GM21717 (cell line): ENCODE data around the gene CDK14.
A peak's percentile ranks its signal among the peaks of the same experiment; 100 is the strongest.
"Not testable (repeated sequence)": the region's sequence is repeated elsewhere in the genome, so short reads cannot be mapped to it uniquely, and the experiment has no call there.

Experiments
- ATAC-seq: cut with Tn5 transposase; IDR thresholded peaks from one replicate; pipeline ENCODE4 v1.9.1; 2021; ENCODE audit warnings: mild to moderate bottlenecking, moderate library complexity; ENCODE audit not compliant: unreplicated experiment

The CDK14 gene

GRCh38 chr7:90877201-90877600, 281.1 kb downstream of the CDK14 start:
- peak; percentile 55 for ATAC-seq

GRCh38 chr7:90879924-90880323, 283.8 kb downstream of the CDK14 start:
- no peak for ATAC-seq

- ATAC-seq: no peak
These were observed 290.3 kb downstream of the CDK14 start for GRCh38 chr7:90886416-90886815.

GRCh38 chr7:90889210-90889609, 293.1 kb downstream of the CDK14 start:
- ATAC-seq: no peak

- ATAC-seq: no peak
These were observed 293.5 kb downstream of the CDK14 start for GRCh38 chr7:90889644-90890043.

- ATAC-seq: no peak
These were observed 295.4 kb downstream of the CDK14 start for GRCh38 chr7:90891529-90891928.

- ATAC-seq: peak; percentile 88
These were observed 296.1 kb downstream of the CDK14 start for GRCh38 chr7:90892213-90892612.

GRCh38 chr7:90894122-90894521, 298.0 kb downstream of the CDK14 start:
- ATAC-seq: no peak

- no peak for ATAC-seq
These were observed 300.3 kb downstream of the CDK14 start for GRCh38 chr7:90896458-90896857.

- ATAC-seq: peak; percentile 77
These were observed 301.9 kb downstream of the CDK14 start for GRCh38 chr7:90897961-90898469.

- no peak for ATAC-seq
These were observed 304.7 kb downstream of the CDK14 start for GRCh38 chr7:90900628-90901356.

GRCh38 chr7:90903841-90904240, 307.7 kb downstream of the CDK14 start:
- no peak for ATAC-seq

- no peak for ATAC-seq
These were observed 314.0 kb downstream of the CDK14 start for GRCh38 chr7:90910136-90910535.

- ATAC-seq: no peak
These were observed 320.2 kb downstream of the CDK14 start for GRCh38 chr7:90916319-90916718.

GRCh38 chr7:90917539-90917938, 321.4 kb downstream of the CDK14 start:
- ATAC-seq: no peak

- no peak for ATAC-seq
These were observed 322.2 kb downstream of the CDK14 start for GRCh38 chr7:90918303-90918702.

- ATAC-seq: no peak
These were observed 323.7 kb downstream of the CDK14 start for GRCh38 chr7:90919816-90920215.

- no peak for ATAC-seq
These were observed 324.2 kb downstream of the CDK14 start for GRCh38 chr7:90920336-90920735.

- ATAC-seq: no peak
These were observed 327.4 kb downstream of the CDK14 start for GRCh38 chr7:90923541-90923997.

GRCh38 chr7:90928700-90929424, 332.7 kb downstream of the CDK14 start:
- ATAC-seq: not testable (repeated sequence)

- peak; percentile 99 for ATAC-seq
These were observed 336.1 kb downstream of the CDK14 start for GRCh38 chr7:90931986-90932916.
